Brain pericyte (primary cell): ENCODE results near the gene FASTKD3.

Experiments
- DNase-seq: peaks from one replicate; pipeline ENCODE4 v3.0.0-alpha.2; 2012; ENCODE audit warnings: low read depth, low spot score

FASTKD3 gene

GRCh38 chr5:7850395-7851239, 18.2 kb downstream of the FASTKD3 start, which contains the start of gene CFAP90:
CFAP90 (minus strand) TSS chr5:7851133; CDS start chr5:7851021, 112 bp downstream.
- DNase-seq: no peak

- no peak for DNase-seq
Measured at GRCh38 chr5:7849681-7850394, 19.0 kb downstream of the FASTKD3 start.

- no peak for DNase-seq
Measured at GRCh38 chr5:7848296-7848695, 20.5 kb downstream of the FASTKD3 start.

- no peak for DNase-seq
Measured at GRCh38 chr5:7846327-7846726, 22.5 kb downstream of the FASTKD3 start.

- no peak for DNase-seq
Measured at GRCh38 chr5:7845557-7845956, 23.3 kb downstream of the FASTKD3 start.

- DNase-seq: no peak
Measured at GRCh38 chr5:7844901-7845300, 23.9 kb downstream of the FASTKD3 start.

- DNase-seq: no peak
Measured at GRCh38 chr5:7842531-7842930, 26.3 kb downstream of the FASTKD3 start.

GRCh38 chr5:7837403-7837802, 31.4 kb downstream of the FASTKD3 start:
- no peak for DNase-seq

- no peak for DNase-seq
Measured at GRCh38 chr5:7834982-7835381, 33.8 kb downstream of the FASTKD3 start.

- no peak for DNase-seq
Measured at GRCh38 chr5:7828269-7828668, 40.6 kb downstream of the FASTKD3 start.

GRCh38 chr5:7827610-7828009, 41.2 kb downstream of the FASTKD3 start:
- no peak for DNase-seq

- DNase-seq: no peak
Measured at GRCh38 chr5:7825630-7826029, 43.2 kb downstream of the FASTKD3 start.

GRCh38 chr5:7824995-7825394, 43.8 kb downstream of the FASTKD3 start:
- DNase-seq: no peak

GRCh38 chr5:7823594-7823993, 45.2 kb downstream of the FASTKD3 start:
- no peak for DNase-seq

- DNase-seq: no peak
Measured at GRCh38 chr5:7822449-7822848, 46.4 kb downstream of the FASTKD3 start.

- DNase-seq: no peak
Measured at GRCh38 chr5:7816535-7816901, 52.3 kb downstream of the FASTKD3 start.

GRCh38 chr5:7815892-7816534, 52.8 kb downstream of the FASTKD3 start:
- peak; percentile 7 for DNase-seq

GRCh38 chr5:7814816-7815215, 54.0 kb downstream of the FASTKD3 start:
- no peak for DNase-seq

- DNase-seq: no peak
Measured at GRCh38 chr5:7813576-7813975, 55.3 kb downstream of the FASTKD3 start.

GRCh38 chr5:7813007-7813406, 55.8 kb downstream of the FASTKD3 start:
- DNase-seq: no peak

- DNase-seq: no peak
Measured at GRCh38 chr5:7811715-7812114, 57.1 kb downstream of the FASTKD3 start.
